HepG2 (cell line): ENCODE results near the gene KLF13. TPM values are rescaled to one million over a fixed set of nuclear protein-coding genes. Genes with fewer than 3 reads are reported as not detected.

Experiments used
- CCDC6 ChIP-seq: sonication (generic); formaldehyde crosslinking; IDR thresholded peaks from 2 replicates; pipeline ENCODE4 v1.8.1; 2022; ENCODE audit warnings: mild to moderate bottlenecking, missing genetic modification reagents, moderate library complexity
- FIP1L1 ChIP-seq: fragments of 200-400 bp; formaldehyde crosslinking; IDR thresholded peaks from 2 replicates; pipeline ENCODE4 v1.6.1; 2018; ENCODE audit warnings: low read depth, mild to moderate bottlenecking, low read length, moderate library complexity, borderline replicate concordance; ENCODE audit not compliant: insufficient read depth
- IKZF4 ChIP-seq: sonication (generic); formaldehyde crosslinking; IDR thresholded peaks from 2 replicates; pipeline ENCODE4 v1.5.1; 2020; ENCODE audit warnings: borderline replicate concordance, mild to moderate bottlenecking, low read depth, missing genetic modification reagents; ENCODE audit errors: not compliant biosample characterization
- MAFF ChIP-seq: IDR thresholded peaks from 2 replicates; pipeline ENCODE4 v1.6.1; 2011; ENCODE audit warnings: low read depth, low read length, improper control_type of control experiment
- MATR3 ChIP-seq: sonication (generic); formaldehyde crosslinking; IDR thresholded peaks from 2 replicates; pipeline ENCODE4 v1.4.0; 2020; ENCODE audit warnings: missing genetic modification reagents
- MIXL1 ChIP-seq: IDR thresholded peaks from 2 replicates; pipeline ENCODE4 v1.6.1; 2016
- NAIF1 ChIP-seq: sonication (generic); formaldehyde crosslinking; IDR thresholded peaks from 2 replicates; pipeline ENCODE4 v1.5.0; 2020; ENCODE audit warnings: mild to moderate bottlenecking, missing genetic modification reagents, borderline replicate concordance
- NFATC3 ChIP-seq: sonication (generic); formaldehyde crosslinking; IDR thresholded peaks from 2 replicates; pipeline ENCODE4 v1.5.1; 2020; ENCODE audit warnings: mild to moderate bottlenecking, missing genetic modification reagents
- NR2F6 ChIP-seq, 2 experiments: IDR thresholded peaks; 2 replicates each; pipeline ENCODE4 v1.6.1; 2016; ENCODE audit warnings: antibody characterized with exemption in 1 of 2, mild to moderate bottlenecking in 1 of 2
- RFX1 ChIP-seq: fragments of 450-650 bp; IDR thresholded peaks from 2 replicates; pipeline ENCODE4 v1.6.1; 2017
- SAP130 ChIP-seq: IDR thresholded peaks from 2 replicates; pipeline ENCODE4 v1.6.1; 2016; ENCODE audit warnings: low read depth
- SP140L ChIP-seq: sonication (generic); formaldehyde crosslinking; IDR thresholded peaks from 2 replicates; pipeline ENCODE4 v1.4.0; 2020; ENCODE audit warnings: missing genetic modification reagents, borderline replicate concordance
- ZBTB3 ChIP-seq: sonication (generic); formaldehyde crosslinking; IDR thresholded peaks from 2 replicates; pipeline ENCODE4 v1.4.0; 2020; ENCODE audit warnings: low read depth, mild to moderate bottlenecking, moderate library complexity, missing genetic modification reagents, borderline replicate concordance
- ZBTB38 ChIP-seq: sonication (generic); formaldehyde crosslinking; IDR thresholded peaks from 2 replicates; pipeline ENCODE4 v1.5.1; 2020; ENCODE audit warnings: mild to moderate bottlenecking, missing genetic modification reagents
- ZKSCAN5 ChIP-seq: sonication (generic); formaldehyde crosslinking; IDR thresholded peaks from 2 replicates; pipeline ENCODE4 v1.5.1; 2020; ENCODE audit warnings: mild to moderate bottlenecking, missing genetic modification reagents
- ZNF121 ChIP-seq: sonication (generic); formaldehyde crosslinking; IDR thresholded peaks from 2 replicates; pipeline ENCODE4 v1.5.0; 2020; ENCODE audit warnings: mild to moderate bottlenecking, missing genetic modification reagents
- ZNF24 ChIP-seq: fragments of 450-650 bp; IDR thresholded peaks from 2 replicates; pipeline ENCODE4 v1.6.1; 2017; ENCODE audit warnings: antibody characterized with exemption, mild to moderate bottlenecking
- ZNF251 ChIP-seq: sonication (generic); formaldehyde crosslinking; IDR thresholded peaks from 2 replicates; pipeline ENCODE4 v1.9.0; 2021; ENCODE audit warnings: mild to moderate bottlenecking, missing genetic modification reagents
- ZNF430 ChIP-seq: sonication (generic); formaldehyde crosslinking; IDR thresholded peaks from 2 replicates; pipeline ENCODE4 v1.9.0; 2021; ENCODE audit warnings: mild to moderate bottlenecking, missing genetic modification reagents
- ZNF75D ChIP-seq: sonication (generic); formaldehyde crosslinking; IDR thresholded peaks from 2 replicates; pipeline ENCODE4 v1.8.1; 2023; ENCODE audit warnings: missing genetic modification reagents, mild to moderate bottlenecking, borderline replicate concordance
- polyA plus RNA-seq, 8 experiments: library from polyadenylated mRNA; depleted of rRNA in 3 of 8; stranded (reverse) in 7 of 8; unstranded in 1 of 8; fragments of >200 nt; fragmentation: Illumina TruSeq in 4 of 8; extraction: Trizol in 4 of 8; gene quantifications; 2 replicates each; pipeline versions ENCODE4 v1.2.1 to v1.2.3, GENCODE V29; 2011 to 2016; ENCODE audit warnings: low read depth in 4 of 8, missing spikeins in 1 of 8, mixed read lengths in 1 of 8; ENCODE audit not compliant: insufficient read depth in 1 of 8
- total RNA-seq, 5 experiments: library from RNA; depleted of rRNA; stranded (reverse); fragments of >200 nt; fragmentation: Illumina TruSeq; extraction: Trizol; gene quantifications; 2 replicates each; pipeline ENCODE4 v1.2.3, GENCODE V29; 2016; ENCODE audit warnings: low read depth in 1 of 5
- TF ChIP-seq, protein P1 (sequence below): sonication (generic); formaldehyde crosslinking; IDR thresholded peaks from 2 replicates; pipeline ENCODE4 v1.5.0; 2020; ENCODE audit warnings: missing genetic modification reagents
- TF ChIP-seq, protein P2 (sequence below): sonication (generic); formaldehyde crosslinking; IDR thresholded peaks from 2 replicates; pipeline ENCODE4 v1.4.0; 2020; ENCODE audit warnings: mild to moderate bottlenecking, missing genetic modification reagents
- TF ChIP-seq, protein P3 (sequence below): sonication (generic); formaldehyde crosslinking; IDR thresholded peaks from 2 replicates; pipeline ENCODE4 v1.4.0; 2020; ENCODE audit warnings: missing genetic modification reagents
- TF ChIP-seq, protein P4 (sequence below): sonication (generic); formaldehyde crosslinking; IDR thresholded peaks from 2 replicates; pipeline ENCODE4 v1.4.0; 2020; ENCODE audit warnings: mild to moderate bottlenecking, missing genetic modification reagents
- TF ChIP-seq, protein P5 (sequence below): IDR thresholded peaks from 2 replicates; pipeline ENCODE4 v1.6.1; 2018; ENCODE audit warnings: missing genetic modification reagents, mild to moderate bottlenecking, missing compliant biosample characterization

The KLF13 gene
- total and polyA plus RNA-seq, 2 of the 13 experiments (the other 11 are each of a cell fraction or from before 2014, with no cell fraction given), result 16.8 to 25.1 TPM

DNA sequence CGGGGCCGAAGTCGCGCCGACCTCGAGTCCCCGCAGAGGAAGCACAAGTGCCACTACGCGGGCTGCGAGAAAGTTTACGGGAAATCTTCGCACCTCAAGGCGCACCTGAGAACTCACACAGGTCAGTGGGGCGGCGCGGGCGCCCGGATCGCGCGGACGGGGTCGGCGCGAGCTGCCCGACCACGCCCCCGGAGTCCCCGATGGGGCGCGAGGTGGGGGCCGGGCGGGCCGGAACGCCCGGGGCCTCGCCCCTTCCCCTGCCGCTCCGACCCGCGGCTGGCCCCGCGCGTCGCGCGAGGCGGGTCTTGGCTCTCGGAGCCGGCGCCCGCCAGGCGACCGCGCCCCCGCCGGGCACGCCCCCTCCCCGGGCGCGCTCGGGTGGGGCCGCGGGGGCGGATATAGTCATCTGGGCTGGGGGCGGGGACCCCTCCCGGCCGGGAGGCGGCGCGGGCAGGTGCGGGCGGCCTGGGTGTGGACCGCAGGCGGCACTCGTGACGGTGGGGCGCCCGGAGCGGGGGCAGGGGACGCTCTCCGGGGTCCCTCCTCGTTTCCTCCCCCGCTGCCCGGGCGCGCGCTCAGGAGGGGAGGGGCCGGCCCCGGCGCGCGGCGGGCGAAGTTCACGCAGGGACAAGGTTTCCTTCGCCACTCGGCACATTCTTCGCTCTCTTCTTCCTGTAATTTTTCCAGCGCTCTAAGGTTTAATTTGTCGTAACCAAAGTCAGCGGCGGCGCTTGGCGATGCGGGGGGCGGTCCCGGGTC lies 1.2 kb downstream of the KLF13 start (continued):
- TF ChIP-seq, protein P1, sequence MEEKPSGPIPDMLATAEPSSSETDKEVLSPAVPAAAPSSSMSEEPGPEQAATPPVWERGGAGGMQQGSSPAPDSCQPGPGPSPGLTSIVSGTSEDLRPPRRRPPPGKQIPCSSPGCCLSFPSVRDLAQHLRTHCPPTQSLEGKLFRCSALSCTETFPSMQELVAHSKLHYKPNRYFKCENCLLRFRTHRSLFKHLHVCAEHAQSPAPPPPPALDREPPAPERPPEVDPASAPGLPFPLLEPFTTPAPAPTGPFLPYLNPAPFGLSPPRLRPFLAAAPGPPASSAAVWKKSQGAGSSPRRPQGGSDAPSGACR (CRISPR knock-in tag), result no peak
- no peak for TF ChIP-seq ZBTB3 (CRISPR knock-in tag)
- TF ChIP-seq IKZF4 (CRISPR knock-in tag), result no peak
- peak; percentile 39 for TF ChIP-seq SAP130 (CRISPR knock-in tag)
- no peak for TF ChIP-seq NR2F6 (IDR thresholded peaks at IDR 0.05)
- TF ChIP-seq NR2F6 (CRISPR knock-in tag; IDR thresholded peaks at IDR 0.05), result no peak
- no peak; the same call in 1 of the 2 replicates for TF ChIP-seq CCDC6 (CRISPR knock-in tag)
- TF ChIP-seq FIP1L1, result no peak
- no peak for TF ChIP-seq ZNF24
- no peak for TF ChIP-seq ZNF121
- TF ChIP-seq MIXL1 (CRISPR knock-in tag), result no peak
- no peak for TF ChIP-seq MAFF
- no peak for TF ChIP-seq ZKSCAN5 (CRISPR knock-in tag)
- TF ChIP-seq ZNF75D (CRISPR knock-in tag), result no peak
- TF ChIP-seq ZBTB38, result no peak
- TF ChIP-seq, protein P2, sequence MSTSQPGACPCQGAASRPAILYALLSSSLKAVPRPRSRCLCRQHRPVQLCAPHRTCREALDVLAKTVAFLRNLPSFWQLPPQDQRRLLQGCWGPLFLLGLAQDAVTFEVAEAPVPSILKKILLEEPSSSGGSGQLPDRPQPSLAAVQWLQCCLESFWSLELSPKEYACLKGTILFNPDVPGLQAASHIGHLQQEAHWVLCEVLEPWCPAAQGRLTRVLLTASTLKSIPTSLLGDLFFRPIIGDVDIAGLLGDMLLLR (CRISPR knock-in tag), result no peak
- TF ChIP-seq, protein P3, sequence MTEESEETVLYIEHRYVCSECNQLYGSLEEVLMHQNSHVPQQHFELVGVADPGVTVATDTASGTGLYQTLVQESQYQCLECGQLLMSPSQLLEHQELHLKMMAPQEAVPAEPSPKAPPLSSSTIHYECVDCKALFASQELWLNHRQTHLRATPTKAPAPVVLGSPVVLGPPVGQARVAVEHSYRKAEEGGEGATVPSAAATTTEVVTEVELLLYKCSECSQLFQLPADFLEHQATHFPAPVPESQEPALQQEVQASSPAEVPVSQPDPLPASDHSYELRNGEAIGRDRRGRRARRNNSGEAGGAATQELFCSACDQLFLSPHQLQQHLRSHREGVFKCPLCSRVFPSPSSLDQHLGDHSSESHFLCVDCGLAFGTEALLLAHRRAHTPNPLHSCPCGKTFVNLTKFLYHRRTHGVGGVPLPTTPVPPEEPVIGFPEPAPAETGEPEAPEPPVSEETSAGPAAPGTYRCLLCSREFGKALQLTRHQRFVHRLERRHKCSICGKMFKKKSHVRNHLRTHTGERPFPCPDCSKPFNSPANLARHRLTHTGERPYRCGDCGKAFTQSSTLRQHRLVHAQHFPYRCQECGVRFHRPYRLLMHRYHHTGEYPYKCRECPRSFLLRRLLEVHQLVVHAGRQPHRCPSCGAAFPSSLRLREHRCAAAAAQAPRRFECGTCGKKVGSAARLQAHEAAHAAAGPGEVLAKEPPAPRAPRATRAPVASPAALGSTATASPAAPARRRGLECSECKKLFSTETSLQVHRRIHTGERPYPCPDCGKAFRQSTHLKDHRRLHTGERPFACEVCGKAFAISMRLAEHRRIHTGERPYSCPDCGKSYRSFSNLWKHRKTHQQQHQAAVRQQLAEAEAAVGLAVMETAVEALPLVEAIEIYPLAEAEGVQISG (CRISPR knock-in tag), result peak; percentile 6; the same call in 1 of the 2 replicates
- TF ChIP-seq SP140L (CRISPR knock-in tag), result no peak
- no peak for TF ChIP-seq NFATC3 (CRISPR knock-in tag)
- TF ChIP-seq MATR3 (CRISPR knock-in tag), result no peak
- no peak for TF ChIP-seq NAIF1 (CRISPR knock-in tag)
- TF ChIP-seq ZNF430 (CRISPR knock-in tag), result no peak
- TF ChIP-seq, protein P4, sequence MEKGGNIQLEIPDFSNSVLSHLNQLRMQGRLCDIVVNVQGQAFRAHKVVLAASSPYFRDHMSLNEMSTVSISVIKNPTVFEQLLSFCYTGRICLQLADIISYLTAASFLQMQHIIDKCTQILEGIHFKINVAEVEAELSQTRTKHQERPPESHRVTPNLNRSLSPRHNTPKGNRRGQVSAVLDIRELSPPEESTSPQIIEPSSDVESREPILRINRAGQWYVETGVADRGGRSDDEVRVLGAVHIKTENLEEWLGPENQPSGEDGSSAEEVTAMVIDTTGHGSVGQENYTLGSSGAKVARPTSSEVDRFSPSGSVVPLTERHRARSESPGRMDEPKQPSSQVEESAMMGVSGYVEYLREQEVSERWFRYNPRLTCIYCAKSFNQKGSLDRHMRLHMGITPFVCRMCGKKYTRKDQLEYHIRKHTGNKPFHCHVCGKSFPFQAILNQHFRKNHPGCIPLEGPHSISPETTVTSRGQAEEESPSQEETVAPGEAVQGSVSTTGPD (CRISPR knock-in tag), result no peak
- TF ChIP-seq, protein P5, sequence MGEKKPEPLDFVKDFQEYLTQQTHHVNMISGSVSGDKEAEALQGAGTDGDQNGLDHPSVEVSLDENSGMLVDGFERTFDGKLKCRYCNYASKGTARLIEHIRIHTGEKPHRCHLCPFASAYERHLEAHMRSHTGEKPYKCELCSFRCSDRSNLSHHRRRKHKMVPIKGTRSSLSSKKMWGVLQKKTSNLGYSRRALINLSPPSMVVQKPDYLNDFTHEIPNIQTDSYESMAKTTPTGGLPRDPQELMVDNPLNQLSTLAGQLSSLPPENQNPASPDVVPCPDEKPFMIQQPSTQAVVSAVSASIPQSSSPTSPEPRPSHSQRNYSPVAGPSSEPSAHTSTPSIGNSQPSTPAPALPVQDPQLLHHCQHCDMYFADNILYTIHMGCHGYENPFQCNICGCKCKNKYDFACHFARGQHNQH, result no peak
- no peak for TF ChIP-seq RFX1
- no peak for TF ChIP-seq ZNF251 (CRISPR knock-in tag)
